Measurements from ENCODE around the gene GFRA1.

The GFRA1 gene

DNA sequence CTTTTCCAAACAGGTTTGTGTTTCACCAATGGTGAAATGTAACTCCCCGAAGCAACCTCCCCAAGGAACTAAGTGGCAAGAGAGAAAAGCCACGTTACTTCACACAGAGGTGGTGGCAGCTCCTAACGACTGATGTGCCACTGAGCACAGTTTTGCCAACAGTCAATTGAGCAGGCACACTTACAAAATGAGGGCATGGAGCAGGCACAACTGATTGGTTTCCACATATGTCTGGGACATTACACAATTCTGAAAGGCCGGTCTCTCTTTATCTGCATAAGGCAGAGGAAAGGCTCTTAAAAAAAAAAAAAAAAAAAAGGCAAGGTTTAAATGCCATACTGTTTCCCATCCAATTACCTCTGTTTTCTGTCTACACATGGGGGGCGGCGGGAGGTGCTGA is 86.7 kb downstream of the GFRA1 start:
- Histone ChIP-seq H3K9ac (ENCODE audit: low read length) (no peak overlapping the region), H3K36me3 (ENCODE audit: insufficient read depth, low read length) (no peaks in the 10 kb centered on the region), H3K4me1 (ENCODE audit: insufficient read depth, low read length) (no peaks in the 10 kb centered on the region), H3K9me3 (ENCODE audit: low read length) (no peaks in the 10 kb centered on the region), H3K27ac (ENCODE audit: low read depth, low read length) (no peak overlapping the region), H3K4me3 (ENCODE audit: low read depth in 1 of 2, low read length in 2 of 2) (no peak overlapping the region), H3K27me3 (ENCODE audit: control insufficient read depth in 1 of 2, insufficient read depth in 2 of 2, low read length in 2 of 2) (no peaks in the 10 kb centered on the region)

DNA sequence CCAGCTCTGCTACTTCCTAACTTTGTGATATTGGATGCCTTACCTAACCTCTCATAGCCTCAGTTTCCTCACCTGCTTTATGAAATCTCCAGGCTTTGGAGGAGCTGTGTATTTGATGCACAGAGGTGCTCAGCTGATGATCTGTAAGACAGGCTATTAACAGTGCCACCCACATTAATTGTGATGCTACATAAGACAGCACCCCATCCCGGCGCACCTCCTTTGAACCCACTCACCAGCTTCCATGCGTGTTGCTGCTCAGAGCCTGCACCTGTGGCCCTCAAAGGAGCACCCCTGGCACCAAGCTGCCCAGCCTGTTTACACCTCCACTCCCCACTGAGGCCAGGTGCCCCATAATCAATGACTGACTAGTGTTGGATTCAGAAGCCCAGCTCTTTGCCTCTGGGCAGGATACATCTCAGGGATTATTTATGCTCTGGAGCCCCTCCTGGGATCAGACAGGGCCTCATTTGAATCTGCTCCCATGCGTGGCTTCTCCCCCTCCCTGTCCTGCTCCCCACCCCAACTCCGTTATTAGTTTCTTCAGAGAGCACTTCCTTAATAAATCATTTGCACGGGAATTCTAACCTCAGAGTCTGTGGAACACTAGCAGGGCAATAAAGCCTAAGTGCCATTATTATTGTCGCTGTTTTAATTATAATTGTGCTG is 87.7 kb downstream of the GFRA1 start:
- no peak overlapping the region for H3K27ac ChIP-seq (ENCODE audit: low read depth, low read length)
- H3K4me3 ChIP-seq (ENCODE audit: low read depth in 1 of 2, low read length in 2 of 2), result no peak overlapping the region
- no peaks in the 10 kb centered on the region for H3K27me3 ChIP-seq (ENCODE audit: control insufficient read depth in 1 of 2, insufficient read depth in 2 of 2, low read length in 2 of 2)
- H3K4me1 ChIP-seq (ENCODE audit: insufficient read depth, low read length), result no peaks in the 10 kb centered on the region
- no peaks in the 10 kb centered on the region for H3K9me3 ChIP-seq (ENCODE audit: low read length)
- H3K36me3 ChIP-seq (ENCODE audit: insufficient read depth, low read length), result no peaks in the 10 kb centered on the region
- no peak overlapping the region for H3K9ac ChIP-seq (ENCODE audit: low read length)

DNA sequence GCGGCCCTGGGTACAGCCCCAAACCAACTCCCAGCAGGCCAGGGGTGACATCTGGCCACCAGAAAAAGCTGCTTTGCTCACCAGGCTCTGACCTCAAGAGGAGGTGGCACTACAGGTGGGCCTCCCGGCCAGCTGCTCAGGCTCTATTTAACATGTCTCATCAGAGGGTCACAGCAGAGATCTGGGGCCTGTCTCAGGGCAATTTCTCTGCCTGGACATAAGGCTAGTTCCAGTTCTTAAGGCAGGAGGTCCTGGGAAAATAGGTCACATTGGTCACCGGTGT is 88.6 kb downstream of the GFRA1 start:
- no peak overlapping the region for H3K27ac ChIP-seq (ENCODE audit: low read depth, low read length)
- H3K9me3 ChIP-seq (ENCODE audit: low read length), result no peaks in the 10 kb centered on the region
- H3K9ac ChIP-seq (ENCODE audit: low read length), result no peak overlapping the region
- H3K36me3 ChIP-seq (ENCODE audit: insufficient read depth, low read length), result no peaks in the 10 kb centered on the region
- H3K27me3 ChIP-seq (ENCODE audit: control insufficient read depth in 1 of 2, insufficient read depth in 2 of 2, low read length in 2 of 2), result no peaks in the 10 kb centered on the region
- no peaks in the 10 kb centered on the region for H3K4me1 ChIP-seq (ENCODE audit: insufficient read depth, low read length)
- no peak overlapping the region for H3K4me3 ChIP-seq (ENCODE audit: low read depth in 1 of 2, low read length in 2 of 2)

DNA sequence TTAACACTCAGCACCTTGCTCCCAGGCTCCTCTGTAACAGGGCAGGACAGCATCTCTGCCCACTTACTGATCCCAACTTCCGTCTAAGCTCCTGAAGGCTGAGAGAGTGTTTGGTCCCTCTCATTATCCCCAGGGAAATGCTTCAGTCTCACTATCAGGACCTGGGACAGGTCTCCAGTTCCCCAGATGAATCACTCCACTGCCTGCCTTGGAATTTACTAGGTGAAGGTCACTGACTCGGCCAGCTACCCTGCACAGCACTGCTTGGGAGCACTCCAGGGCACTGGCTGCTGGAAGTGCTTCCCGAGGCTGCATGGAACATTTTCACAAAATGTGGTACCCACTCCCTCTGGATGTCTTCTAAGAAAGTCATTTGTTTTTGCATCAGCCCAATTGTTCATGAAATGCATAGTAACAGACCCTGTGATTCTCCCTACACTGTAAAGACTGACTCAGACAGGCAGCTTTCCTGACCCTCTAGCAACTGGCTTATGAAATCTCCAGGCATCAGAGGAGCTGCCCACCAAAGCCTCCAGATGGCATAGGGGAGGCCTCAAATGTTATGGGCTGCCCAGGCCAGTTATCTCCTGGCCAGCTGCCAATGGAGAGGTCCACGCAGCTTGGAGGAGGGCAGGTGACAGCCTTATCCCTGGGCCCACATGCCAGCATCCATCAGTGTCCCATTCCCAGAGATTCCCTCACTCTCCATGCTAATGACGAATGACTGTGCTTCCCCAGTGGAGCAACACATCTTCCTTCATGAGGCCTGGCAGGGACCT is 89.1 kb downstream of the GFRA1 start:
- Histone ChIP-seq H3K4me1 (ENCODE audit: insufficient read depth, low read length) (no peaks in the 10 kb centered on the region), H3K27ac (ENCODE audit: low read depth, low read length) (no peak overlapping the region), H3K9ac (ENCODE audit: low read length) (no peak overlapping the region), H3K4me3 (ENCODE audit: low read depth in 1 of 2, low read length in 2 of 2) (no peak overlapping the region), H3K36me3 (ENCODE audit: insufficient read depth, low read length) (no peaks in the 10 kb centered on the region), H3K27me3 (ENCODE audit: control insufficient read depth in 1 of 2, insufficient read depth in 2 of 2, low read length in 2 of 2) (no peaks in the 10 kb centered on the region), H3K9me3 (ENCODE audit: low read length) (no peaks in the 10 kb centered on the region)

DNA sequence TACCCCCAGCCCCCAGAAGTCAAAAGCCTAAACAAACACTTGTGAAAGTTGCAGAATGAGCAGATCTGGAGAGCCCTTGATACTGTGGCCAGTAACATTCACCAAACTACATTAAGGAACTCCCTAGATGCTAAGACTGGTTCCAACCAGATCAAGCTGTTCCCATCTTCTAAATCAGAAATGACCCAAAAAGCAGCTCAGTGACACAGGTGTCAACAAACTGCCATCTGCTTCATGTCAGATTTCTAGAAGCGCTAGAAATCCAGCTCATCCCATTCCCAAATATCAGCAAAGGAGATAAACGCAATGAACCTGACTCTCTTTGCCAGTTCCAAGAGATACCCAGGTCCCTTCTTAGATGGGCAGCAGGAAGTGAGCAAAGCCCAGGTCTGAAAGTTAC is 90.6 kb downstream of the GFRA1 start:
- H3K36me3 ChIP-seq (ENCODE audit: insufficient read depth, low read length), result no peaks in the 10 kb centered on the region
- no peak overlapping the region for H3K27ac ChIP-seq (ENCODE audit: low read depth, low read length)

DNA sequence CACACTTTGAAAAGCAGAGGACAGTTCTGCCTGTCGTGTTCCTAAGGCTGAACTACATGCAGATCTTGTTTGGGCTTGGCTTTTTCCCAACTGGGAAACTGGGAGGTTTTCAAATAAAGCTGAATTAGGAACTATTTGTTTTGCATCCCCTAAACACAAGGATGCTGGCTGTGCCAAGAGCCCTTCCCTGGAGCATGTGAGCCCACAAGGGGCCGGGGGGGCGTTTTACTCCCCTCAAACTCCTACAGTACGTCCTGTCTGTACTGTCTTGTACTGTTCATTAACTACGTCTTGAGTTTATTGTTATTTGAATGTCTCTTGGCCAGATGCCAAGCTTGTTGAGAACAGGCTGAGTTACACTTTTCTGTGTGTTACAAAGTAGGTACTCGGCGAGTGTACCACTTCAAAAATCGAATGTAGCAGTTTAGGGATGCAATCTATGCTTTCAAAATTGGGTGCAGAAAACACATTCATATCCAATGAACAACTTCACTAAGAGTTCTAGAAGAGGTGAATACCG is 94.9 kb downstream of the GFRA1 start:
- Histone ChIP-seq H3K4me3 (ENCODE audit: low read depth in 1 of 2, low read length in 2 of 2) (no peak overlapping the region), H3K9me3 (ENCODE audit: low read length) (no peaks in the 10 kb centered on the region), H3K36me3 (ENCODE audit: insufficient read depth, low read length) (no peaks in the 10 kb centered on the region), H3K9ac (ENCODE audit: low read length) (no peak overlapping the region), H3K27ac (ENCODE audit: low read depth, low read length) (no peak overlapping the region), H3K27me3 (ENCODE audit: control insufficient read depth in 1 of 2, insufficient read depth in 2 of 2, low read length in 2 of 2) (no peaks in the 10 kb centered on the region), H3K4me1 (ENCODE audit: insufficient read depth, low read length) (no peaks in the 10 kb centered on the region)

More for the DNA sequence above, 90.6 kb downstream of the GFRA1 start:
- no peaks in the 10 kb centered on the region for H3K27me3 ChIP-seq (ENCODE audit: control insufficient read depth in 1 of 2, insufficient read depth in 2 of 2, low read length in 2 of 2)
- H3K9me3 ChIP-seq (ENCODE audit: low read length), result no peaks in the 10 kb centered on the region
- H3K9ac ChIP-seq (ENCODE audit: low read length), result no peak overlapping the region
- no peaks in the 10 kb centered on the region for H3K4me1 ChIP-seq (ENCODE audit: insufficient read depth, low read length)
- H3K4me3 ChIP-seq (ENCODE audit: low read depth in 1 of 2, low read length in 2 of 2), result no peak overlapping the region

DNA sequence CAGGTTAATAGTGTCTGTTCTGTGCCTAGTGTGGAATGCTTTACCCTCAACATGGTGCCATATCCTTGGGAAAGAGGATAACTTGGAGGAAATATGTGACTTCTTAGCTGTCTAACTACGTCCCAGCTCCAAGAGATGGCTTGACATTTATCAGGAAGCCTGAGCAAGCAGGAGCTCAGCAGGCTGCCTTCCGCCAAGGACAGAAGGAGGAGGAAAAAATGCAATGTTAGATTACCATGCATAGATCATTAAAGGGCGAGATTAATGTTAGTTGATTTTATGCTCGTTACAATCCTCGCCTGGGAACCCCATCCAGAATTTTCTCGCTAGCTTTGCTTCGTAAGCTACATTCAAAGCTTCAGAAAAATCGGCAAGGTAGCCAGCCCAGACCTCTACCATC is 97.8 kb downstream of the GFRA1 start:
- H3K27me3 ChIP-seq (ENCODE audit: control insufficient read depth in 1 of 2, insufficient read depth in 2 of 2, low read length in 2 of 2), result no peaks in the 10 kb centered on the region
- H3K27ac ChIP-seq (ENCODE audit: low read depth, low read length), result no peak overlapping the region
- H3K4me1 ChIP-seq (ENCODE audit: insufficient read depth, low read length), result no peaks in the 10 kb centered on the region
- H3K9me3 ChIP-seq (ENCODE audit: low read length), result no peaks in the 10 kb centered on the region
- no peak overlapping the region for H3K9ac ChIP-seq (ENCODE audit: low read length)
- H3K36me3 ChIP-seq (ENCODE audit: insufficient read depth, low read length), result no peaks in the 10 kb centered on the region
- H3K4me3 ChIP-seq (ENCODE audit: low read depth in 1 of 2, low read length in 2 of 2), result no peak overlapping the region

DNA sequence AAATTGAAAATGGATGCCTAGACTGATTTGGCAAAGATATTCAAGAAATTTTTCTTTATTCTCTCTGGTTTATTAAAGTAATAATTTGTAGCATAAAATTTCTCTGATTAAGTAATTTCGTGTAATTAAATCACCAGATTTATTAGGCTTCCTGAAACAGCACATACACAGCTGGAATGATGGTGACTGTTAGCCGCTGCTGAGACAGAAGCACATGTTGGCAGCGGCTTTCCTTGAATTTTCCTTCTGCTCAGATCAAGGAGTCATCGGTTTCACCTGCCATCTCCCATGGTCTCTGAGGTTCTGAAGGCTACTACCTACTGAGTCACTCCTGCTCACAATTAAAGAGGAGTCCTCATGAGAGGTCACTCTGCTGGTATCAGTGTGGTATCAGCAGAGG is 101.5 kb downstream of the GFRA1 start:
- Histone ChIP-seq H3K4me3 (ENCODE audit: low read depth in 1 of 2, low read length in 2 of 2) (no peak overlapping the region), H3K9me3 (ENCODE audit: low read length) (no peaks in the 10 kb centered on the region), H3K27ac (ENCODE audit: low read depth, low read length) (no peak overlapping the region)

DNA sequence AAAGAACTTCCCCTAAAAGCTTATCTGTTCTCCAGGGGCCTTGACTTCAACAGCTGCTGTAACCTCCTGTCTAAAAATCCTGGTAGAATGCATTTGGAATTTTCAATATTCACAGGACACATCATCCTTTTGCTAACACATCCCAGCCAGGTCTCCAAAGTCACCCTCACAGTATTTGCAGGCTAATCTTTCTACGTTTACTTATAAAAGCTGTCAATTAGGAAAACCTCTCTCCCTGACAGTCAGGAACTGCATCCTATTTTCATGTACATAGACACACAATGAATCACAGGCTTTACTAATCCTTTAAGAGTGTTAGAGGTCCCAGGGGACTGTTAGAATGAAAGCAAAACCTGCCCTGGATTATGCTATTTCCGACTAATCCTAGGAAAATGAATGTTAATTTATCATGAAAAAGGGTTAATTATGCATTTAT is 102.2 kb downstream of the GFRA1 start:
- no peak overlapping the region for H3K27ac ChIP-seq (ENCODE audit: low read depth, low read length)
- H3K27me3 ChIP-seq (ENCODE audit: control insufficient read depth in 1 of 2, insufficient read depth in 2 of 2, low read length in 2 of 2), result no peaks in the 10 kb centered on the region
- no peak overlapping the region for H3K4me3 ChIP-seq (ENCODE audit: low read depth in 1 of 2, low read length in 2 of 2)
- H3K36me3 ChIP-seq (ENCODE audit: insufficient read depth, low read length), result no peaks in the 10 kb centered on the region
- H3K9me3 ChIP-seq (ENCODE audit: low read length), result no peaks in the 10 kb centered on the region
- no peaks in the 10 kb centered on the region for H3K4me1 ChIP-seq (ENCODE audit: insufficient read depth, low read length)
- H3K9ac ChIP-seq (ENCODE audit: low read length), result no peak overlapping the region

More for the DNA sequence above, 101.5 kb downstream of the GFRA1 start:
- Histone ChIP-seq H3K36me3 (ENCODE audit: insufficient read depth, low read length) (no peaks in the 10 kb centered on the region), H3K4me1 (ENCODE audit: insufficient read depth, low read length) (no peaks in the 10 kb centered on the region), H3K9ac (ENCODE audit: low read length) (no peak overlapping the region), H3K27me3 (ENCODE audit: control insufficient read depth in 1 of 2, insufficient read depth in 2 of 2, low read length in 2 of 2) (no peaks in the 10 kb centered on the region)

DNA sequence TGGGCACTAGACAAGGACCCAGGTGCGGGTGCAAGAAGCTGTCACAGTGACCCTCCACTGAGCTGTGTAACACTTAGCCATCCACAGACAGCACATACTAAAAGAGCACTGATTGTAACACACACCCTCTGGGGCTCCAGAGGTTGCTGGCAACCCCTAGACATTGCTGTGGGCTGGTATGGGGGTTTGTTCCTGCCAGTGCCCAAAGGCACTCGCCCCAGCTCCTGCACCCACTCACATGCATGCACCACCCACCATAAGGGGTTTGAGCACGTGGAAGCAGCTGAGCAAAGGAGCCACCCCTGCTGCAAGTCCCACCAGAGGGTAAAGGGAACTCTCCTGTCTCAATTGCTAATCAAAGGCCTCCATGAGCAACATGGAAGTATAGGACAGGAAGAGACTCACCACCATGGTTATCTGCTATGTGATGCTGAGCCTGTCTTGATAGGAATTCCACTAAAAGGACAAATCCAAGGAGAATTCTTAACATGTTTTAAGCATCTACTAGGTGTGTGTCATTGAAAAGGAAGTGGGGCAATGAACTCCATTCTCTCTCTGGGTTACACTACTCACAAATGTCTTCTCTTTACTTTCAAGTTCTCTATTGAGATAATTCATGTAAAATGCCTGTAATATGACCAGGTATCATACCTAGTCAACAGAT is 103.1 kb downstream of the GFRA1 start:
- Histone ChIP-seq H3K4me3 (ENCODE audit: low read depth in 1 of 2, low read length in 2 of 2) (no peak overlapping the region), H3K27me3 (ENCODE audit: control insufficient read depth in 1 of 2, insufficient read depth in 2 of 2, low read length in 2 of 2) (no peaks in the 10 kb centered on the region), H3K4me1 (ENCODE audit: insufficient read depth, low read length) (no peaks in the 10 kb centered on the region), H3K27ac (ENCODE audit: low read depth, low read length) (no peak overlapping the region), H3K36me3 (ENCODE audit: insufficient read depth, low read length) (no peaks in the 10 kb centered on the region), H3K9ac (ENCODE audit: low read length) (no peak overlapping the region), H3K9me3 (ENCODE audit: low read length) (no peaks in the 10 kb centered on the region)

DNA sequence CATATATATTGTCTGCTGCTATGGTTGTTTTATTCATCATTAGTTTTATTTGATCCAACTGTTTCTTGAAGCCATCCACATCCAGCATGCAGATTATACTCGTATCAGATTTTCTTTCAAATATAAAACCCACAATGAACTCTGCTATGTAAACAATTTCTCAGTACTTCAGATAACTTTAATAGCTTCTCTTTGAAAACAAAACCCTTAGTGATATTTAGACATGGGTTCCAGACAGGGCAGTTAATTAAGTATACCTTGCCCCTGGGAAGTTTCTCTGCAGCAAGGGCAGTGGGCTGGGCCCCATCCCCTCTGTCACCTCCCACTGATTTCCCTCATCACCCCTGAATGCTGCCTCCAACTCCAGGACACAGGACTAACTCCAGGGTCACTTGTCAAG is 104.3 kb downstream of the GFRA1 start:
- H3K36me3 ChIP-seq (ENCODE audit: insufficient read depth, low read length), result no peaks in the 10 kb centered on the region
- no peaks in the 10 kb centered on the region for H3K9me3 ChIP-seq (ENCODE audit: low read length)
- H3K9ac ChIP-seq (ENCODE audit: low read length), result no peak overlapping the region
- no peaks in the 10 kb centered on the region for H3K27me3 ChIP-seq (ENCODE audit: control insufficient read depth in 1 of 2, insufficient read depth in 2 of 2, low read length in 2 of 2)
- H3K27ac ChIP-seq (ENCODE audit: low read depth, low read length), result no peak overlapping the region
- H3K4me1 ChIP-seq (ENCODE audit: insufficient read depth, low read length), result no peaks in the 10 kb centered on the region
- H3K4me3 ChIP-seq (ENCODE audit: low read depth in 1 of 2, low read length in 2 of 2), result no peak overlapping the region

All from muscle layer of colon (tissue), 2 donors.